ENCODE data around the gene RELT. TPM values are rescaled to one million over a fixed set of nuclear protein-coding genes. Genes with fewer than 3 reads are reported as not detected.

The RELT gene
- total and polyA plus RNA-seq, 3 experiments from 2014 or later = 7.5 to 23.4 (median 23.4) TPM

DNA sequence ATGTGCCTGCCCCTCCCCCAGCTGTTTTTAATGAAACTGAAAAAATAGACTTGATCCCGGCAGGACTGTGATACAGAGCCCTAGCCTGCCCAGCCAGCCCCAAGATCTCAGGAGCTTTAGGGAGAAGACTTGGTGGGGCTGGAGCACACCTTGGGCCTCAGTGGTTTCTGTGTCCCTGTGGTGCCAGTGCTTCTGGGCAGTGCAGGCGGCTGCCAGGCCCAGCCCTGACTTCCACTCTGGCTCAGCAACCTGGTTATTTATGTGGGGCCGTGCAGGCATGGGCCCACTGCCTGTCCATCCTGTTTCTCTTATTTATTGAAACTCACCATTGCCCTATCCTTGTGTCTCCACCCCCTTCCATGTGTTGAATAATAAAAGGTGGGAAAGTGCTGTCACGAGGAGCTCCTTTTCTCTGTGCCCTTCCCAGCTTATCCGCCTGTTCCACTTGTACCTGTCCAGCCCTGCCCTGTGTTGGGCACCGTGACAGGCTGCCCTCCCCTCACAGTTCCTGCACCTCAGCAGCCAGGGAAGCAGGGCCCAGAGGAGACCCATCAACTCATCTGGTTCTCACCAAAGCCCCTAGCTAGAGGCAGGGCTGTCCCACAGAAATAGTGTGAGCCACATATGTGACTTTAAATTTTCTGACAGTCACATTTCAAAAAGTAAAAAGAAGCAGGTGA is 20.2 kb downstream of the RELT start:
- Mint-ChIP-seq H3K4me1 (no peaks in the 10 kb centered on the region), H3K9me3 (no peaks in the 10 kb centered on the region), H3K4me3 (no peak overlapping the region), H3K27ac (peak overlapping the region in 4 of 8 donors; percentile 17 to 38 (median 32)), H3K36me3 (peaks cover 0 to 41% (median 0%) of the 10 kb centered on the region in 3 donors), H3K27me3 (no peaks in the 10 kb centered on the region)
- ChIA-PET CTCF (interaction anchor here (1.1 to 9.1 kb wide), 3 partner anchors 23 to 54 kb away, joined by 3 to 190 read pairs (median 3); no protein-coding TSS in a partner anchor), POLR2A (no interaction called here)
- no peaks in the 10 kb centered on the region for H3K9me3 ChIP-seq (ENCODE audit: low read length)
- no peaks in the 10 kb centered on the region for H3K36me3 ChIP-seq (ENCODE audit: insufficient read depth, low read length)
- DNase-seq = no peak
- H3K4me3 ChIP-seq (ENCODE audit: low read length) = no peak overlapping the region
- no peaks in the 10 kb centered on the region for H3K4me1 ChIP-seq (ENCODE audit: insufficient read depth, low read length)
- no peak overlapping the region for H3K27ac ChIP-seq (ENCODE audit: low read depth, low read length)
- no peaks in the 10 kb centered on the region for H3K27me3 ChIP-seq (ENCODE audit: insufficient read depth, low read length, poor library complexity, severe bottlenecking)

GRCh38 chr11:73396985-73397384 is 20.8 kb downstream of the RELT start:
- Histone ChIP-seq H3K27ac (ENCODE audit: low read depth, low read length) (no peak overlapping the region), H3K4me1 (ENCODE audit: insufficient read depth, low read length) (no peaks in the 10 kb centered on the region), H3K36me3 (ENCODE audit: insufficient read depth, low read length) (no peaks in the 10 kb centered on the region), H3K4me3 (ENCODE audit: low read length) (no peak overlapping the region), H3K27me3 (ENCODE audit: insufficient read depth, low read length, poor library complexity, severe bottlenecking) (no peaks in the 10 kb centered on the region), H3K9me3 (ENCODE audit: low read length) (no peaks in the 10 kb centered on the region)
- no peak for DNase-seq
- Mint-ChIP-seq H3K4me3 (no peak overlapping the region), H3K36me3 (peaks cover 0 to 39% (median 0%) of the 10 kb centered on the region in 3 donors), H3K27ac (peak overlapping the region in 1 of 8 donors; percentile 35), H3K27me3 (no peaks in the 10 kb centered on the region), H3K9me3 (no peaks in the 10 kb centered on the region), H3K4me1 (no peaks in the 10 kb centered on the region)
- POLR2A ChIA-PET = no interaction called here
- CTCF ChIA-PET = interaction anchor here (1.1 to 9.1 kb wide), 3 partner anchors 23 to 54 kb away, joined by 3 to 190 read pairs (median 3); no protein-coding TSS in a partner anchor

DNA sequence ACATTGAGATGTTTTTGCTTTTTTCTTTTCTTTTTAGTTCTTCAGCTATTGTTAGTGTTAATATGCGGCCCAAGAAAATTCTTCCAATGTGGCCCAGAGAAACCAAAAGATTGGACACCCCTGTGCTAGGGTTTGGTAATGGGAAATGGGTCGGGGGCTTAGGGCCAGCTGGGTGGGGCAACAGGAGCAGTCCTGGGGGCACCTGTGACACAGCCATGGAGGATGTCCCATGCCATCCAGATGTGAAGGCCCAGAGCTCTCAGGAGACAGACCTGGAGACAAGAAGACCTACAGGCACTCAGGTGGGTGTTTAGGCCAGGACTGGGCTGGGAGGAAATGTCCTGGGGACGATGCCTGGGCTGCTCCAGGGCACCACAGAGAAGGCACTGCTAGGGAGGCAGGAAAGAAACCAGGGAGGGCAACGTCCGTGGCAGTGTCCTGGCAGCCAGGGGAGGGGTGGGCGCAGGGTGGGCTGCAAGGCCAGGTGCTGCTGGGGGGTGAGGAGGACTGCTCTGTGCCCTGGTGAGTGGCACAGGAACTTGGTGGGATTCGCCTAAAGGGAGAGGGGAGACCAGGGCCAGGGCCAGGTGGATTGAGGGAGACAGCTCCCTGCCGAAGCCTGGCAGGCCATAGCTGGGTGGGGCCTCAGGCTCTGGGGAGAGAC is 21.4 kb downstream of the RELT start:
- ChIA-PET POLR2A (no interaction called here), CTCF (interaction anchor here (1.6 to 9.1 kb wide), 2 partner anchors 24 to 47 kb away, joined by 3 to 190 read pairs; no protein-coding TSS in a partner anchor)
- peaks cover 0 to 37% (median 0%) of the 10 kb centered on the region in 3 donors for H3K36me3 Mint-ChIP-seq
- no peak for DNase-seq
- H3K27ac Mint-ChIP-seq = peak overlapping the region in 4 of 8 donors; percentile 21 to 88 (median 50)
- Histone ChIP-seq H3K4me3 (ENCODE audit: low read length) (no peak overlapping the region), H3K27me3 (ENCODE audit: insufficient read depth, low read length, poor library complexity, severe bottlenecking) (no peaks in the 10 kb centered on the region), H3K36me3 (ENCODE audit: insufficient read depth, low read length) (no peaks in the 10 kb centered on the region), H3K9me3 (ENCODE audit: low read length) (no peaks in the 10 kb centered on the region), H3K4me1 (ENCODE audit: insufficient read depth, low read length) (no peaks in the 10 kb centered on the region), H3K27ac (ENCODE audit: low read depth, low read length) (no peak overlapping the region)
- H3K4me1 Mint-ChIP-seq = no peaks in the 10 kb centered on the region
- H3K4me3 Mint-ChIP-seq = peak overlapping the region in 1 of 7 donors; percentile 40
- H3K27me3 Mint-ChIP-seq = no peaks in the 10 kb centered on the region
- no peaks in the 10 kb centered on the region for H3K9me3 Mint-ChIP-seq

- H3K4me1 ChIP-seq (ENCODE audit: insufficient read depth, low read length) = no peaks in the 10 kb centered on the region
- H3K4me3 ChIP-seq (ENCODE audit: low read length) = no peak overlapping the region
- Mint-ChIP-seq H3K27me3 (no peaks in the 10 kb centered on the region), H3K27ac (peak overlapping the region in 4 of 8 donors; percentile 36 to 63 (median 50)), H3K4me1 (no peaks in the 10 kb centered on the region), H3K9me3 (no peaks in the 10 kb centered on the region), H3K36me3 (peaks cover 0 to 34% (median 0%) of the 10 kb centered on the region in 3 donors), H3K4me3 (peak overlapping the region in 2 of 7 donors; percentile 36 to 50)
- H3K27me3 ChIP-seq (ENCODE audit: insufficient read depth, low read length, poor library complexity, severe bottlenecking) = no peaks in the 10 kb centered on the region
- DNase-seq = no peak
- POLR2A ChIA-PET = no interaction called here
- H3K9me3 ChIP-seq (ENCODE audit: low read length) = no peaks in the 10 kb centered on the region
- H3K27ac ChIP-seq (ENCODE audit: low read depth, low read length) = no peak overlapping the region
- CTCF ChIA-PET = interaction anchor here (2.3 to 9.1 kb wide), 2 partner anchors 47 to 63 kb away, joined by 5 to 190 read pairs; no protein-coding TSS in a partner anchor
- H3K36me3 ChIP-seq (ENCODE audit: insufficient read depth, low read length) = no peaks in the 10 kb centered on the region
Measured at GRCh38 chr11:73398132-73398526, 21.9 kb downstream of the RELT start.

- Mint-ChIP-seq H3K9me3 (no peaks in the 10 kb centered on the region), H3K4me3 (no peak overlapping the region), H3K4me1 (no peaks in the 10 kb centered on the region), H3K27ac (peak overlapping the region in 3 of 8 donors; percentile 36 to 81 (median 75)), H3K27me3 (no peaks in the 10 kb centered on the region), H3K36me3 (peaks cover 0 to 29% (median 0%) of the 10 kb centered on the region in 3 donors)
- H3K36me3 ChIP-seq (ENCODE audit: insufficient read depth, low read length) = no peaks in the 10 kb centered on the region
- H3K27me3 ChIP-seq (ENCODE audit: insufficient read depth, low read length, poor library complexity, severe bottlenecking) = no peaks in the 10 kb centered on the region
- DNase-seq = no peak
- no peaks in the 10 kb centered on the region for H3K9me3 ChIP-seq (ENCODE audit: low read length)
- CTCF ChIA-PET = interaction anchor here (0.7 to 9.1 kb wide), 4 partner anchors 27 to 63 kb away, joined by 3 to 190 read pairs (median 5); no protein-coding TSS in a partner anchor
- no peak overlapping the region for H3K27ac ChIP-seq (ENCODE audit: low read depth, low read length)
- POLR2A ChIA-PET = interaction anchor here (0.5 kb wide), 1 partner anchor 52 kb away, joined by 8 read pairs; no protein-coding TSS in a partner anchor
- no peaks in the 10 kb centered on the region for H3K4me1 ChIP-seq (ENCODE audit: insufficient read depth, low read length)
- H3K4me3 ChIP-seq (ENCODE audit: low read length) = no peak overlapping the region
Measured at GRCh38 chr11:73398721-73399120, 22.5 kb downstream of the RELT start.

DNA sequence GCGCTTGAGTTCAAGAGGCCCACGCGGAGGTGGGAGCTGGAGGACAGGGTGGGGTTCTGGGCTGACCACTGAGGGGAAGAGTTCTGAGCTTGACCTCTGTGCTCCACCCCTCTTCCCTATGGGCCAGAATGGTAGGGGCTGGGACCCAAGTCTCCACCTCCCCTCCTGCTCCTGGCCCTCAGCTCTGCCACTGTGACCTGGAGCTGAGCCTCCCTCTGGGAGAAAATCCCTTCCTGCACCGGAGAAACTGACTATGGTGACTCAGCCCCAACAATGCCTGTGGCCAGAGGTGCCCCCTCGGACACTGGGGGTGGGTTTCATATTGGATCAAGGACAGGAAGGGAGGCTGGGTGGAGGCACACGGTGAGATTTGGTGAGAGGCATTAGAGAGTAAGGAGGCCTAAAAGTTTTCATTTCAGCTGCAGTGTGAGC is 23.0 kb downstream of the RELT start:
- peak overlapping the region in 1 of 7 donors; percentile 9 for H3K4me3 Mint-ChIP-seq
- Histone ChIP-seq H3K36me3 (ENCODE audit: insufficient read depth, low read length) (no peaks in the 10 kb centered on the region), H3K27ac (ENCODE audit: low read depth, low read length) (no peak overlapping the region), H3K27me3 (ENCODE audit: insufficient read depth, low read length, poor library complexity, severe bottlenecking) (no peaks in the 10 kb centered on the region), H3K4me3 (ENCODE audit: low read length) (no peak overlapping the region), H3K9me3 (ENCODE audit: low read length) (no peaks in the 10 kb centered on the region), H3K4me1 (ENCODE audit: insufficient read depth, low read length) (no peaks in the 10 kb centered on the region)
- H3K27ac Mint-ChIP-seq = peak overlapping the region in 4 of 8 donors; percentile 70 to 86 (median 76)
- H3K27me3 Mint-ChIP-seq = no peaks in the 10 kb centered on the region
- CTCF ChIA-PET = interaction anchor here (0.7 to 9.1 kb wide), 4 partner anchors 26 to 64 kb away, joined by 3 to 190 read pairs (median 5); no protein-coding TSS in a partner anchor
- POLR2A ChIA-PET = interaction anchor here (0.5 kb wide), 1 partner anchor 52 kb away, joined by 8 read pairs; no protein-coding TSS in a partner anchor
- no peaks in the 10 kb centered on the region for H3K9me3 Mint-ChIP-seq
- H3K4me1 Mint-ChIP-seq = no peaks in the 10 kb centered on the region
- peaks cover 0 to 26% (median 0%) of the 10 kb centered on the region in 3 donors for H3K36me3 Mint-ChIP-seq
- DNase-seq = no peak

GRCh38 chr11:73399636-73400035 is 23.4 kb downstream of the RELT start:
- ChIA-PET POLR2A (interaction anchor here (0.6 kb wide), 1 partner anchor 96 kb away, joined by 3 read pairs; no protein-coding TSS in a partner anchor), CTCF (interaction anchor here (0.7 to 9.1 kb wide), 4 partner anchors 26 to 64 kb away, joined by 3 to 190 read pairs (median 5); no protein-coding TSS in a partner anchor)
- Mint-ChIP-seq H3K27ac (peak overlapping the region in 4 of 8 donors; percentile 52 to 86 (median 76)), H3K4me1 (no peaks in the 10 kb centered on the region), H3K4me3 (no peak overlapping the region), H3K9me3 (no peaks in the 10 kb centered on the region), H3K36me3 (peaks cover 0 to 23% (median 0%) of the 10 kb centered on the region in 3 donors), H3K27me3 (no peaks in the 10 kb centered on the region)
- no peak overlapping the region for H3K4me3 ChIP-seq (ENCODE audit: low read length)
- H3K4me1 ChIP-seq (ENCODE audit: insufficient read depth, low read length) = no peaks in the 10 kb centered on the region
- H3K36me3 ChIP-seq (ENCODE audit: insufficient read depth, low read length) = no peaks in the 10 kb centered on the region
- no peaks in the 10 kb centered on the region for H3K9me3 ChIP-seq (ENCODE audit: low read length)
- no peaks in the 10 kb centered on the region for H3K27me3 ChIP-seq (ENCODE audit: insufficient read depth, low read length, poor library complexity, severe bottlenecking)
- DNase-seq = no peak
- no peak overlapping the region for H3K27ac ChIP-seq (ENCODE audit: low read depth, low read length)

All from CD8-positive, alpha-beta memory T cell (primary cell).